Progenitor cell of endocrine pancreas (in vitro differentiated cells): ENCODE results near the gene HKDC1. TPM values are rescaled to one million over a fixed set of nuclear protein-coding genes. Genes with fewer than 3 reads are reported as not detected.
"Not testable (repeated sequence)": the region's sequence is repeated elsewhere in the genome, so short reads cannot be mapped to it uniquely, and the experiment has no call there.

ENCODE experiments used
- DNase-seq: peaks from one replicate; pipeline ENCODE4 v3.0.0; 2021; ENCODE audit warnings: low spot score; ENCODE audit not compliant: unreplicated experiment
- H3K27ac Mint-ChIP-seq: 2 replicates; pipeline ENCODE4 v1.8.0; 2021; ENCODE audit warnings: mild to moderate bottlenecking, moderate library complexity, mixed read lengths
- H3K27me3 Mint-ChIP-seq: 2 replicates; pipeline ENCODE4 v1.8.0; 2021; ENCODE audit warnings: mixed read lengths
- H3K36me3 Mint-ChIP-seq: 2 replicates; pipeline ENCODE4 v1.8.0; 2022; ENCODE audit warnings: mixed read lengths; ENCODE audit not compliant: insufficient read depth
- H3K4me1 Mint-ChIP-seq: 2 replicates; pipeline ENCODE4 v1.8.0; 2021; ENCODE audit warnings: low read depth, mixed read lengths
- H3K4me3 Mint-ChIP-seq: 2 replicates; pipeline ENCODE4 v1.8.0; 2021; ENCODE audit warnings: low read depth, mild to moderate bottlenecking, moderate library complexity, mixed read lengths
- H3K9me3 Mint-ChIP-seq: 2 replicates; pipeline ENCODE4 v1.8.0; 2021; ENCODE audit warnings: low read depth, mixed read lengths
- CTCF ChIP-seq: fragments of 200-600 bp; sonication (generic); IDR thresholded peaks from one replicate; pipeline ENCODE4 v1.5.0; 2021; ENCODE audit warnings: antibody characterized with exemption, mild to moderate bottlenecking; ENCODE audit not compliant: unreplicated experiment
- total RNA-seq: library from RNA; stranded (reverse); gene quantifications from 2 replicates; pipeline ENCODE4 v1.2.1, GENCODE V29; 2021

HKDC1 gene
- total RNA-seq, 1 donor from 2014 or later = 4.1 TPM

- no peak for DNase-seq
- Mint-ChIP-seq H3K27ac (no peak overlapping the region), H3K36me3 (no peaks in the 10 kb centered on the region), H3K9me3 (no peaks in the 10 kb centered on the region), H3K27me3 (peaks cover 10% of the 10 kb centered on the region), H3K4me3 (no peak overlapping the region), H3K4me1 (peaks cover 6% of the 10 kb centered on the region)
- TF ChIP-seq CTCF = no peak
Observed at GRCh38 chr10:69279110-69279509, 59.0 kb downstream of the HKDC1 start.

- Mint-ChIP-seq H3K4me3 (no peak overlapping the region), H3K27me3 (peaks cover 10% of the 10 kb centered on the region)
- TF ChIP-seq CTCF = no peak
Observed at GRCh38 chr10:69281507-69282413, 61.6 kb downstream of the HKDC1 start.

GRCh38 chr10:69284402-69284801 lies 64.3 kb downstream of the HKDC1 start:
- not testable (repeated sequence) for H3K9me3 Mint-ChIP-seq, H3K4me1 Mint-ChIP-seq, H3K4me3 Mint-ChIP-seq

More at GRCh38 chr10:69281507-69282413, 61.6 kb downstream of the HKDC1 start:
- H3K9me3 Mint-ChIP-seq = no peaks in the 10 kb centered on the region
- H3K27ac Mint-ChIP-seq = no peak overlapping the region
- no peaks in the 10 kb centered on the region for H3K36me3 Mint-ChIP-seq
- no peak for DNase-seq
- H3K4me1 Mint-ChIP-seq = peaks cover 12% of the 10 kb centered on the region

DNA sequence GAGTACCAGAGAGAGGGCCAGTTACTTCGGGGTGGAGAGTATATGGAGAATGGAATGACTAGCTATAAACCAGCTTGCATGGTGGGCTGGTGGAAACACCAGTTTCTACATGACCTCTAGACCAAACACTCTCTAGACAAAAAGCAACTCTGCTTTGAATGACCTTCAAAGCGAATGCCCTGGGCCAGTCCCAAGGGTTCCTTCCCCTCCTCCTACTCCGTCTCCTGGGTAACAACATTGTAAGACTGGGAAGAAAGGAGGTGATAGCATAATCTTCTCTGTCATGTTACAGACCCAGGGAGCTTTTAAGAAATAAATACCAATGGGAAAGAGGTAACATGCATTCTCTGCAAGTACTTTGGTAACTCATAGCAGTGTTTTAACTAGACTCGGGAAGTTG lies 65.6 kb downstream of the HKDC1 start:
- H3K4me1 Mint-ChIP-seq = peaks cover 6% of the 10 kb centered on the region
- no peaks in the 10 kb centered on the region for H3K36me3 Mint-ChIP-seq
- DNase-seq = no peak
- H3K9me3 Mint-ChIP-seq = no peaks in the 10 kb centered on the region
- no peak overlapping the region for H3K27ac Mint-ChIP-seq
- H3K4me3 Mint-ChIP-seq = no peak overlapping the region
- H3K27me3 Mint-ChIP-seq = peaks cover 13% of the 10 kb centered on the region
- no peak for TF ChIP-seq CTCF

More at GRCh38 chr10:69284402-69284801, 64.3 kb downstream of the HKDC1 start:
- DNase-seq, H3K36me3 Mint-ChIP-seq, H3K27ac Mint-ChIP-seq: not testable (repeated sequence)
- H3K27me3 Mint-ChIP-seq = peaks cover 13% of the 10 kb centered on the region

GRCh38 chr10:69287181-69287580 lies 67.0 kb downstream of the HKDC1 start:
- no peak overlapping the region for H3K27ac Mint-ChIP-seq
- peaks cover 7% of the 10 kb centered on the region for H3K27me3 Mint-ChIP-seq
- H3K4me3 Mint-ChIP-seq = no peak overlapping the region
- peaks cover 6% of the 10 kb centered on the region for H3K4me1 Mint-ChIP-seq
- no peaks in the 10 kb centered on the region for H3K36me3 Mint-ChIP-seq
- no peak for TF ChIP-seq CTCF
- DNase-seq = no peak
- no peaks in the 10 kb centered on the region for H3K9me3 Mint-ChIP-seq

DNA sequence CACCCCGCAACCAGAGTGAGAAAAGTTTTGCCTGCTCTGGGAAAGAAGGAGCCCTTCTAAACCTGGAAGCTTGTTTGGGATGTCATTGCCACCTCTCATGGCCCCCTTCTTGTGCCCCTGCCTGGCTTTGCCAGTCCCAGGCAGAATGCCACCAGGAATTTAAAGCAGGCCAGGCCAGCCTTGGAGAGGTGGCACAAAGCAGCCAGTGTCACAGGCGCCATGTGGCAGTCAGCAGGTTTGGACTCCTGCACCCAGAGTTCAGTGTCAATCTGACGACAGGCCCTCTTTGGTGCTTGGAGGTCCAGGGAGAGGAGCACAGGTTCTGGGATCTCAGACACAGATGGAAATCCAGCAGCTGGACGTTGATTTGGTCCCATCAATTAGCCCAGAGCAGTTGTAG lies 70.9 kb downstream of the HKDC1 start:
- DNase-seq = no peak
- Mint-ChIP-seq H3K27me3 (peaks cover 10% of the 10 kb centered on the region), H3K9me3 (no peaks in the 10 kb centered on the region), H3K36me3 (no peaks in the 10 kb centered on the region), H3K27ac (no peak overlapping the region), H3K4me1 (no peaks in the 10 kb centered on the region), H3K4me3 (no peak overlapping the region)
- no peak for TF ChIP-seq CTCF
